Astrocyte (in vitro differentiated cells and primary cell): ENCODE data around the gene CD300LD. TPM values are rescaled to one million over a fixed set of nuclear protein-coding genes. Genes with fewer than 3 reads are reported as not detected.

Source experiments
- DNase-seq: peaks from one replicate; pipeline ENCODE4 v3.0.0-alpha.2; 2010; ENCODE audit warnings: low read depth
- FAIRE-seq: peaks from 2 replicates; lab custom pipeline; 2011; peaks lifted over from hg19 to GRCh38; lab: Jason Lieb, UNC
- H2AFZ ChIP-seq: 2 replicates; pipeline ENCODE4 v1.6.0; 2012; ENCODE audit warnings: low read depth, low read length, inconsistent platforms
- H3K27ac ChIP-seq: 2 replicates; pipeline ENCODE4 v1.5.1; 2011; ENCODE audit warnings: low read depth, low read length, inconsistent platforms
- H3K27me3 ChIP-seq: 2 replicates; pipeline ENCODE4 v1.6.0; 2011; ENCODE audit warnings: low read length, inconsistent platforms; ENCODE audit not compliant: insufficient read depth
- H3K36me3 ChIP-seq: 2 replicates; pipeline ENCODE4 v1.5.1; 2011; ENCODE audit warnings: low read length, inconsistent platforms; ENCODE audit not compliant: insufficient read depth
- H3K4me1 ChIP-seq: 2 replicates; pipeline ENCODE4 v1.5.1; 2011; ENCODE audit warnings: low read length, inconsistent platforms; ENCODE audit not compliant: insufficient read depth
- H3K4me2 ChIP-seq: 2 replicates; pipeline ENCODE4 v1.6.0; 2012; ENCODE audit warnings: low read length, inconsistent platforms
- H3K4me3 ChIP-seq: 2 replicates; pipeline ENCODE4 v1.5.1; 2011; ENCODE audit warnings: low read depth, mild to moderate bottlenecking, low read length, inconsistent platforms; ENCODE audit not compliant: insufficient read depth
- H3K79me2 ChIP-seq: 2 replicates; pipeline ENCODE4 v1.6.0; 2012; ENCODE audit warnings: mild to moderate bottlenecking, low read length, inconsistent platforms; ENCODE audit not compliant: insufficient read depth
- H3K9ac ChIP-seq: 2 replicates; pipeline ENCODE4 v1.6.0; 2012; ENCODE audit warnings: mild to moderate bottlenecking, low read length, inconsistent platforms
- H3K9me3 ChIP-seq: 2 replicates; pipeline ENCODE4 v1.5.1; 2012; ENCODE audit warnings: low read depth, mild to moderate bottlenecking, low read length, inconsistent platforms; ENCODE audit not compliant: insufficient read depth
- H4K20me1 ChIP-seq: 2 replicates; pipeline ENCODE4 v1.6.0; 2012; ENCODE audit warnings: low read length, inconsistent platforms; ENCODE audit not compliant: insufficient read depth
- H3K27ac Mint-ChIP-seq: one replicate; pipeline ENCODE4 v1.8.0; 2021; ENCODE audit warnings: mild to moderate bottlenecking, mixed read lengths; ENCODE audit not compliant: unreplicated experiment
- H3K27me3 Mint-ChIP-seq: one replicate; pipeline ENCODE4 v1.8.0; 2021; ENCODE audit warnings: low read depth, mixed read lengths; ENCODE audit not compliant: unreplicated experiment
- H3K36me3 Mint-ChIP-seq: one replicate; pipeline ENCODE4 v1.8.0; 2021; ENCODE audit warnings: low read depth, mixed read lengths; ENCODE audit not compliant: unreplicated experiment
- H3K4me1 Mint-ChIP-seq: one replicate; pipeline ENCODE4 v1.8.0; 2021; ENCODE audit warnings: low read depth, mixed read lengths; ENCODE audit not compliant: unreplicated experiment
- H3K4me3 Mint-ChIP-seq: one replicate; pipeline ENCODE4 v1.8.0; 2021; ENCODE audit warnings: mild to moderate bottlenecking, moderate library complexity, mixed read lengths; ENCODE audit not compliant: unreplicated experiment
- H3K9me3 Mint-ChIP-seq: one replicate; pipeline ENCODE4 v1.8.0; 2021; ENCODE audit warnings: mild to moderate bottlenecking, mixed read lengths; ENCODE audit not compliant: unreplicated experiment
- EZH2 ChIP-seq: IDR thresholded peaks from 2 replicates; pipeline ENCODE4 v1.6.1; 2012; ENCODE audit warnings: mild to moderate bottlenecking, low read length, inconsistent platforms; ENCODE audit not compliant: insufficient read depth
- total RNA-seq: library from RNA; stranded (reverse); gene quantifications from 2 replicates; pipeline ENCODE4 v1.2.1, GENCODE V29; 2021
- TF ChIP-seq, protein P1 (sequence below): IDR thresholded peaks from 2 replicates; pipeline ENCODE4 v1.5.1; 2011; ENCODE audit warnings: low read depth, mild to moderate bottlenecking, inconsistent platforms, low read length, moderate library complexity; ENCODE audit not compliant: insufficient read depth

Gene CD300LD
- total RNA-seq, 1 donor from 2014 or later: not detected

DNA sequence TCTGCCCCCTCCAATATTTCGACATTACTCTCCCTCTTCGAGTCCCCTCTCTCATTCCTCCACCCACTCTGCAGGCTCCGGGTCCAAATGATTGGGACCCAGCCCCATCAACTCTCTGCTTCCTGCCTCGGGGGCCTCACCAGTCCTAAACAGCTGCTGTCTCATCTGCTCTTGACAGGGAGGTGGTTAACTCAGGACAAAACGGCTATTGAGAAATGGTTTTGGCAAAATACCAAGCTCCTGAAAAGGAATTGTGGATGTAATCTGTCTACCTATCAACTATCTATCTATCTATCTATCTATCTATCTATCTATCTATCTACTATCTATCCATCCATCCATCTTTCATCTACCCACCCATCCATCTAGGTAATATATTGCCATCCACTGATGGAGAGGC, 27.0 kb downstream of the CD300LD start:
- TF ChIP-seq, protein P1, sequence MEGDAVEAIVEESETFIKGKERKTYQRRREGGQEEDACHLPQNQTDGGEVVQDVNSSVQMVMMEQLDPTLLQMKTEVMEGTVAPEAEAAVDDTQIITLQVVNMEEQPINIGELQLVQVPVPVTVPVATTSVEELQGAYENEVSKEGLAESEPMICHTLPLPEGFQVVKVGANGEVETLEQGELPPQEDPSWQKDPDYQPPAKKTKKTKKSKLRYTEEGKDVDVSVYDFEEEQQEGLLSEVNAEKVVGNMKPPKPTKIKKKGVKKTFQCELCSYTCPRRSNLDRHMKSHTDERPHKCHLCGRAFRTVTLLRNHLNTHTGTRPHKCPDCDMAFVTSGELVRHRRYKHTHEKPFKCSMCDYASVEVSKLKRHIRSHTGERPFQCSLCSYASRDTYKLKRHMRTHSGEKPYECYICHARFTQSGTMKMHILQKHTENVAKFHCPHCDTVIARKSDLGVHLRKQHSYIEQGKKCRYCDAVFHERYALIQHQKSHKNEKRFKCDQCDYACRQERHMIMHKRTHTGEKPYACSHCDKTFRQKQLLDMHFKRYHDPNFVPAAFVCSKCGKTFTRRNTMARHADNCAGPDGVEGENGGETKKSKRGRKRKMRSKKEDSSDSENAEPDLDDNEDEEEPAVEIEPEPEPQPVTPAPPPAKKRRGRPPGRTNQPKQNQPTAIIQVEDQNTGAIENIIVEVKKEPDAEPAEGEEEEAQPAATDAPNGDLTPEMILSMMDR: no peak
- no peak for TF ChIP-seq EZH2
- DNase-seq (no peak), FAIRE-seq (no peak)
- H3K36me3 Mint-ChIP-seq: no peaks in the 10 kb centered on the region
- H3K79me2 ChIP-seq: no peaks in the 10 kb centered on the region
- H3K27me3 ChIP-seq: peaks cover 3% of the 10 kb centered on the region
- H3K4me2 ChIP-seq: no peak overlapping the region
- peaks cover 32% of the 10 kb centered on the region for H3K27me3 Mint-ChIP-seq
- no peak overlapping the region for H3K9ac ChIP-seq
- no peak overlapping the region for H2AFZ ChIP-seq
- peaks cover 16% of the 10 kb centered on the region for H3K4me1 Mint-ChIP-seq
- no peak overlapping the region for H3K4me3 Mint-ChIP-seq
- peaks cover 8% of the 10 kb centered on the region for H4K20me1 ChIP-seq
- no peak overlapping the region for H3K27ac ChIP-seq
- peaks cover 6% of the 10 kb centered on the region for H3K9me3 ChIP-seq
- peaks cover 2% of the 10 kb centered on the region for H3K9me3 Mint-ChIP-seq
- peaks cover 9% of the 10 kb centered on the region for H3K4me1 ChIP-seq
- no peaks in the 10 kb centered on the region for H3K36me3 ChIP-seq
- no peak overlapping the region for H3K4me3 ChIP-seq
- no peak overlapping the region for H3K27ac Mint-ChIP-seq

- Mint-ChIP-seq H3K27ac (no peak overlapping the region), H3K36me3 (no peaks in the 10 kb centered on the region), H3K9me3 (peaks cover 2% of the 10 kb centered on the region), H3K4me1 (peaks cover 4% of the 10 kb centered on the region), H3K4me3 (no peak overlapping the region), H3K27me3 (peaks cover 38% of the 10 kb centered on the region)
- H3K4me3 ChIP-seq: no peak overlapping the region
- no peak overlapping the region for H3K27ac ChIP-seq
- no peak overlapping the region for H3K4me2 ChIP-seq
- H4K20me1 ChIP-seq: peaks cover under 1% of the 10 kb centered on the region
- no peaks in the 10 kb centered on the region for H3K9me3 ChIP-seq
- DNase-seq: no peak
- H3K4me1 ChIP-seq: no peaks in the 10 kb centered on the region
- no peak overlapping the region for H3K9ac ChIP-seq
- no peaks in the 10 kb centered on the region for H3K36me3 ChIP-seq
- FAIRE-seq: no peak
- TF ChIP-seq, protein P1: no peak
- TF ChIP-seq EZH2: no peak
- H2AFZ ChIP-seq: no peak overlapping the region
- peaks cover 6% of the 10 kb centered on the region for H3K27me3 ChIP-seq
- H3K79me2 ChIP-seq: no peaks in the 10 kb centered on the region
These were observed 28.7 kb downstream of the CD300LD start for GRCh38 chr17:74563358-74563757.

- Histone ChIP-seq H3K4me3 (no peak overlapping the region), H3K4me1 (no peaks in the 10 kb centered on the region), H3K9ac (no peak overlapping the region), H3K79me2 (no peaks in the 10 kb centered on the region), H2AFZ (no peak overlapping the region), H4K20me1 (no peaks in the 10 kb centered on the region), H3K9me3 (peaks cover 3% of the 10 kb centered on the region), H3K36me3 (no peaks in the 10 kb centered on the region), H3K27me3 (peaks cover 10% of the 10 kb centered on the region), H3K27ac (no peak overlapping the region), H3K4me2 (no peak overlapping the region)
- DNase-seq (no peak), FAIRE-seq (no peak)
- H3K4me3 Mint-ChIP-seq: no peak overlapping the region
- H3K27me3 Mint-ChIP-seq: peaks cover 41% of the 10 kb centered on the region
- H3K4me1 Mint-ChIP-seq: peaks cover 2% of the 10 kb centered on the region
- no peak overlapping the region for H3K27ac Mint-ChIP-seq
- no peaks in the 10 kb centered on the region for H3K36me3 Mint-ChIP-seq
- peaks cover 6% of the 10 kb centered on the region for H3K9me3 Mint-ChIP-seq
- TF ChIP-seq, protein P1: no peak
- TF ChIP-seq EZH2: no peak
These were observed 30.5 kb downstream of the CD300LD start for GRCh38 chr17:74561586-74561985.
